Stimulated activated naive CD4-positive, alpha-beta T cell treated with Interleukin-2 at 50 U/mL for 16 hours (primary cell): Measurements from ENCODE around the gene GADL1.

ENCODE experiments used
- DNase-seq: peaks from one replicate; lab custom pipeline; 2025; lab: John Stamatoyannopoulos, UW

GADL1 gene

GRCh38 chr3:30723211-30723610, 171.2 kb downstream of the GADL1 start:
- DNase-seq, result no peak

GRCh38 chr3:30721314-30721634, 173.2 kb downstream of the GADL1 start:
- no peak for DNase-seq

GRCh38 chr3:30720586-30721313, 173.7 kb downstream of the GADL1 start:
- DNase-seq, result no peak

GRCh38 chr3:30719536-30719935, 174.9 kb downstream of the GADL1 start:
- no peak for DNase-seq

- no peak for DNase-seq
These were observed 180.5 kb downstream of the GADL1 start for GRCh38 chr3:30713885-30714503.

- DNase-seq, result no peak
These were observed 181.5 kb downstream of the GADL1 start for GRCh38 chr3:30712991-30713390.

- DNase-seq, result no peak
These were observed 182.6 kb downstream of the GADL1 start for GRCh38 chr3:30711867-30712266.

GRCh38 chr3:30711151-30711550, 183.3 kb downstream of the GADL1 start:
- DNase-seq, result no peak

GRCh38 chr3:30710017-30710416, 184.4 kb downstream of the GADL1 start:
- DNase-seq, result no peak

GRCh38 chr3:30708472-30708871, 186.0 kb downstream of the GADL1 start:
- DNase-seq, result no peak

- DNase-seq, result no peak
These were observed 186.6 kb downstream of the GADL1 start for GRCh38 chr3:30707825-30708224.

GRCh38 chr3:30704931-30705890, 189.2 kb downstream of the GADL1 start:
- DNase-seq, result no peak

GRCh38 chr3:30702828-30703397, 191.5 kb downstream of the GADL1 start:
- DNase-seq, result no peak

- no peak for DNase-seq
These were observed 192.2 kb downstream of the GADL1 start for GRCh38 chr3:30702038-30702827.

- no peak for DNase-seq
These were observed 193.6 kb downstream of the GADL1 start for GRCh38 chr3:30700702-30701321.

GRCh38 chr3:30699927-30700326, 194.5 kb downstream of the GADL1 start:
- no peak for DNase-seq

- no peak for DNase-seq
These were observed 195.9 kb downstream of the GADL1 start for GRCh38 chr3:30698549-30698948.

GRCh38 chr3:30696896-30697295, 197.6 kb downstream of the GADL1 start:
- DNase-seq, result no peak

- DNase-seq, result no peak
These were observed 198.1 kb downstream of the GADL1 start for GRCh38 chr3:30696403-30696819.

GRCh38 chr3:30695302-30696061, 199.0 kb downstream of the GADL1 start:
- DNase-seq, result no peak
